HCT116 (cell line): ENCODE results near the gene RNF144B.

ENCODE experiments used
- CEBPB ChIP-seq: IDR thresholded peaks from 2 replicates; pipeline ENCODE4 v1.6.1; 2012; ENCODE audit warnings: low read depth
- EZH2 ChIP-seq: fragments of 200-600 bp; sonication (generic); IDR thresholded peaks from 2 replicates; pipeline ENCODE4 v1.6.1; 2017; ENCODE audit warnings: antibody characterized with exemption, mixed run types
- JUND ChIP-seq: IDR thresholded peaks from 2 replicates; pipeline ENCODE4 v1.6.1; 2012
- POLR2A ChIP-seq: IDR thresholded peaks from 2 replicates; pipeline ENCODE4 v1.7.0; 2011; ENCODE audit warnings: borderline replicate concordance; ENCODE audit not compliant: insufficient read depth, insufficient read length; ENCODE audit errors: extremely low read depth
- RAD21 ChIP-seq: IDR thresholded peaks from 2 replicates; pipeline ENCODE4 v1.6.1; 2012; ENCODE audit warnings: low read depth, mild to moderate bottlenecking
- SIN3A ChIP-seq: IDR thresholded peaks from 2 replicates; pipeline ENCODE4 v1.6.1; 2012; ENCODE audit warnings: low read depth
- ZNF274 ChIP-seq: fragments of 200-500 bp; sonication (Bioruptor generic); IDR thresholded peaks from 2 replicates; pipeline ENCODE4 v1.6.1; 2014; ENCODE audit warnings: mild to moderate bottlenecking, low read depth, low read length, inconsistent platforms
- TF ChIP-seq, protein P1 (sequence below), 3 experiments: fragments of 200-600 bp in 1 of 3; sonication (generic) in 1 of 3; IDR thresholded peaks in 2 of 3; conservative IDR thresholded peaks in 1 of 3; 2 replicates each; pipeline ENCODE4 v1.5.1; 2012 to 2017; ENCODE audit warnings: low read depth in 2 of 3, low read length in 2 of 3, antibody characterized with exemption in 1 of 3, borderline replicate concordance in 1 of 3, control low read depth in 1 of 3, mild to moderate bottlenecking in 1 of 3, mixed read lengths in 1 of 3, mixed run types in 1 of 3, moderate library complexity in 1 of 3; ENCODE audit not compliant: insufficient read depth in 1 of 3
- TF ChIP-seq, protein P2 (sequence below): IDR thresholded peaks from 2 replicates; pipeline ENCODE4 v1.6.1; 2012

DNA sequence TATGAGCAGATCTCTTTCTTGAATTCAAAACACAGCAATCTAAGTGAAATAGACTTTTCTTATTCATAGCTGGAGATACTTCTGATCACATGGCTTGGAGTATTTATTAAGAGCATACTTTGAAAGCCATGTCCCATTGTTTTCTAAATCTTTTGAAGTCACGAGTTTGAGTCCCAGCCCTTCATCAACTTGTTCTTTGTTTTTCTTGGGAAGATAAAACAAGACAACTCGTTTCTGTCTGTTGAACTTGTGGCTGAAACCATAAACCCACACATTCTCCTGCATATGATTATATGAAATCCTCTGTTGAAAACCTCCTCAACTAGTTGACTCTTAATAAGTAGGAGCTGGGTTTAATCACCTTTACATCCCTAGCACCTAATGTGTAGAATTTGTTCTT lies 3.3 kb downstream of the RNF144B start:
- TF ChIP-seq, protein P1, sequence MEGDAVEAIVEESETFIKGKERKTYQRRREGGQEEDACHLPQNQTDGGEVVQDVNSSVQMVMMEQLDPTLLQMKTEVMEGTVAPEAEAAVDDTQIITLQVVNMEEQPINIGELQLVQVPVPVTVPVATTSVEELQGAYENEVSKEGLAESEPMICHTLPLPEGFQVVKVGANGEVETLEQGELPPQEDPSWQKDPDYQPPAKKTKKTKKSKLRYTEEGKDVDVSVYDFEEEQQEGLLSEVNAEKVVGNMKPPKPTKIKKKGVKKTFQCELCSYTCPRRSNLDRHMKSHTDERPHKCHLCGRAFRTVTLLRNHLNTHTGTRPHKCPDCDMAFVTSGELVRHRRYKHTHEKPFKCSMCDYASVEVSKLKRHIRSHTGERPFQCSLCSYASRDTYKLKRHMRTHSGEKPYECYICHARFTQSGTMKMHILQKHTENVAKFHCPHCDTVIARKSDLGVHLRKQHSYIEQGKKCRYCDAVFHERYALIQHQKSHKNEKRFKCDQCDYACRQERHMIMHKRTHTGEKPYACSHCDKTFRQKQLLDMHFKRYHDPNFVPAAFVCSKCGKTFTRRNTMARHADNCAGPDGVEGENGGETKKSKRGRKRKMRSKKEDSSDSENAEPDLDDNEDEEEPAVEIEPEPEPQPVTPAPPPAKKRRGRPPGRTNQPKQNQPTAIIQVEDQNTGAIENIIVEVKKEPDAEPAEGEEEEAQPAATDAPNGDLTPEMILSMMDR (IDR thresholded peaks at IDR 0.05 in 2 of 3, conservative IDR thresholded peaks at IDR 0.05 in 1 of 3; ENCODE audit: borderline replicate concordance in 1 of 3, insufficient read depth in 1 of 3, low read depth in 2 of 3, low read length in 2 of 3), result no peak
- TF ChIP-seq JUND (no peak), POLR2A (no peak), RAD21 (no peak), SIN3A (no peak), ZNF274 (no peak), CEBPB (no peak), EZH2 (no peak)
- TF ChIP-seq, protein P2, sequence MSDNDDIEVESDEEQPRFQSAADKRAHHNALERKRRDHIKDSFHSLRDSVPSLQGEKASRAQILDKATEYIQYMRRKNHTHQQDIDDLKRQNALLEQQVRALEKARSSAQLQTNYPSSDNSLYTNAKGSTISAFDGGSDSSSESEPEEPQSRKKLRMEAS, result no peak
